ENCODE data around the gene SLC2A4RG. TPM values are rescaled to one million over a fixed set of nuclear protein-coding genes. Genes with fewer than 3 reads are reported as not detected.

Gene SLC2A4RG
- total and polyA plus RNA-seq, 2 of the 13 experiments (the other 11 are each of a cell fraction or from before 2014, with no cell fraction given): 91.4 to 95.9 TPM

- TF ChIP-seq ZNF747 (CRISPR knock-in tag; IDR thresholded peaks at IDR 0.05; ENCODE audit: borderline replicate concordance): peak; percentile 99; the same call in 1 of the 2 replicates
- no peak for TF ChIP-seq BCLAF1 (IDR thresholded peaks at IDR 0.05)
- TF ChIP-seq THRA (CRISPR knock-in tag; IDR thresholded peaks at IDR 0.05; ENCODE audit: borderline replicate concordance): peak; percentile 92
- peak; percentile 47; the same call in 1 of the 2 replicates for TF ChIP-seq ZHX2 (IDR thresholded peaks at IDR 0.05; ENCODE audit: low read depth)
- TF ChIP-seq ZHX2 (CRISPR knock-in tag; IDR thresholded peaks at IDR 0.05; ENCODE audit: borderline replicate concordance): peak; percentile 87
- TF ChIP-seq POGZ (CRISPR knock-in tag; IDR thresholded peaks at IDR 0.05): peak; percentile 89
- no peak; the same call in 1 of the 2 replicates for TF ChIP-seq ZNF660 (CRISPR knock-in tag; IDR thresholded peaks at IDR 0.05; ENCODE audit: borderline replicate concordance, low read depth)
- TF ChIP-seq ZNF441 (CRISPR knock-in tag; IDR thresholded peaks at IDR 0.05; ENCODE audit: borderline replicate concordance): peak; percentile 68; the same call in 1 of the 2 replicates
Measured at GRCh38 chr20:63740627-63741353, 1.2 kb downstream of the SLC2A4RG start (continued).

Data from HepG2 (cell line).